GM12892 (cell line): Measurements from ENCODE around the gene OPCML.

Source experiments
- POLR2A ChIP-seq: IDR thresholded peaks from 2 replicates; pipeline ENCODE4 v1.6.1; 2011; ENCODE audit warnings: low read depth, low read length, control low read depth
- POLR2AphosphoS5 ChIP-seq: IDR thresholded peaks from 2 replicates; pipeline ENCODE4 v1.6.1; 2011; ENCODE audit warnings: low read depth, low read length, control low read depth
- TAF1 ChIP-seq: IDR thresholded peaks from 2 replicates; pipeline ENCODE4 v1.6.1; 2011; ENCODE audit warnings: low read depth, mild to moderate bottlenecking, control low read depth, low read length, borderline replicate concordance

DNA sequence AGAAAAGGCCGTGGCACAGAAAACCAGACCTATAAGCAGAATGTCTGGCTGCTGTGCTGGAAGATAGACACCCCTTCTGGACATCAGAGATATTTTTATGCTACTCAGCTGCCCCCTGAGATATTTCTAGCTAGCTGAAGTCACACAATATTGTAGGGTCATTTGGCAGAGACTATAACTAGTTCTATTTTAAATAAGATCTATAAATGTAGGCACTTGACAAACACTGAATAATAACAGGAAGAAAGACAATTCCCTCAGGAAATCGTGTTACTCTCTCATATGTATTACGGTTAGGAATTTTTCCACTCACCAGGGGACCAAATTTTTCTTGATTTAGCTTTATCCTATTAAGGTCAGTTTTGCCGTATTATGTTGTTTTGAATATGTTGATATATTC, 845.4 kb downstream of the OPCML start:
- TF ChIP-seq TAF1 (no peak), POLR2A (no peak), POLR2AphosphoS5 (no peak)
